NCI-H748 (cell line): Measurements from ENCODE around the gene APOO.
"Not testable (repeated sequence)": the region's sequence is repeated elsewhere in the genome, so short reads cannot be mapped to it uniquely, and the experiment has no call there.

ENCODE experiments used
- DNase-seq: peaks from one replicate; lab custom pipeline; 2025; ENCODE audit not compliant: unreplicated experiment; lab: John Stamatoyannopoulos, UW

Gene APOO

GRCh38 chrX:23904096-23904495, 3.6 kb downstream of the APOO start:
- DNase-seq: no peak

GRCh38 chrX:23902419-23902818, 5.3 kb downstream of the APOO start:
- peak; percentile 64 for DNase-seq

DNA sequence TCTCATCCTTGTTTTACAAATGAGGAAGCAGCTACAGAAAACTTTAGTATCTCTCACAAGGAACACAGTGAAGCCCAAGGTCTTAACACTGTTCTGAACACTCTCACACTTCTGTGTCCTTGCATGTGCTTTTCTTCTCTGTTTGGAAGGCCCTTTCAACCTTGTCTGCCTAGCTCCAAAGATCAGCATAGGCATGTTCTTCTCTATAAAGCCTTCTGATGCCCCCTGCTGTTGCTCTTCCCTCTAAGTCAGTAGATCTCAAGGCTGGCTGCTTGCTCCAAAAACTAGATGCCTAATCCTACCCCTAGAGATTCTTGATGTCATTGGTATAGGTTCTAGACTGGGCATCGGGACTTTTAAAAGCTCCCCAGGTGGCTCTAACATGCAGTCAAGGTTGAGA, 5.9 kb downstream of the APOO start:
- peak; percentile 77 for DNase-seq

DNA sequence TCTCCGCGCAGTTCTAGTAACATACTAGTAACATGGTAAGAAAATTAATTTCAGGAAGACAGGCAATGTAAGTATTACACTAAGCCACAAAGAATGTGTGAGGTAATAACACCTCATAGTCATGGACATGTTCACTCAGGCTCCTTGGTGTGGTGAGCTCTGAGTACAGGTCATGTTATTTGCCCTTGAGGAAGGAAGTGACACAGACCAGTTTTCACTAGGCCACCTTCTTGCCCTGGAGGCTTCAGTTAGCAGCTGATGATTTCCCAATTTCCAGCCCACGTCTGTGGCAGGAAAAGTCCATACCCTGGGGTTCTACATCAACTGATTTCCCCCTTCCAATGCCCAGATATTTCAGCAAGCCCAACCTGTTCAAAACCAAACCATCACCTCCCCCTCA, 6.7 kb downstream of the APOO start:
- no peak for DNase-seq

DNA sequence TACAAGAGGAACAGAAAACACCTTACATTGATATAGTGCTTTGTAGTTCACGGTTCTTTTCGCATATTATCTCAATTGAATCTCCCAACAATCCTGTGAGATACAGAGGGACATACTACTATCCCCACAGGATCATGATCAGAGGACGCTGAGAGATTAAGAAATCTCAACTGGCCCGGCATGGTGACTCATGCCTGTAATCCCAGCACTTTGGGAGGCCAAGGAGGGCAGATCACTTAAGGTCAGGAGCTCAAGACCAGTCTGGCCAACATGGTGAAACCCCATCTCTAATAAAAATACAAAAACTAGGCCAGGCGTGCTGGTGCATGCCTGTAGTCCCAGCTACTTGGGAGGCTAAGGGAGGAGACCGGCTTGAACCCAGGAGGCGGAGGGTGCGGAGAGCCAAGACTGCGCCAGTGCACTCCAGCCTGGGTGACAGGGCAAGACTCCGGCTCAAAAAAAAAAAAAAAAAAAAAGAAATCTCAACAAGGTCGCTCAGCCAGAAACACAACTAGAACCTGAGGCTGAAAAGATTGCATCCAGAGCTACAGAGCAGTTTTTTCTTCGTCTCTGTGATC, 7.4 kb downstream of the APOO start:
- DNase-seq: no peak

DNA sequence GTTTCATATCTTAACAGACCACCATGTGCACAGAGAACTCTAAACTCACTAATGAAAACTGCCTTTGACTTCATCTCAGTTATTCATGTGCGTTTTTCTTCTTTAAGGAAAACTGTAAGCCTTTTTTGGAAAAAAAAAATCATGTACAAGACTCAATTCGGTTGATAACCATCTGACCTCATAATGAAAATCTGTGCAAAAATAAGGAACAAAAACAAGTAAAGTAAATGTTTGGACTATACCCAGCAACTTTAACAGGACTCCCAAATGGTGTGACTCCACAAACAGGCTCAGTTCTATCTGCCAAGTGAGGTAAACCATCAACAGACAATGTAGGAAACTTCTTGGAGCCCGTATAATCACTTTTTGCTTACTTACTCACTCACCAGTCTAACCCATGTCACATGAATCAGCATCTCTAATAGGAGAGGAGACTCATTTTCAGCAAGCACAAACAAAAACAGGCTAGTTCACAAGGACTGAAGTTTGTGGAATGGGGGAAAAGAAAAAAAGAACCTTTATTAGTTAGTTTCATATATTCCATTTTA, 9.3 kb downstream of the APOO start:
- no peak for DNase-seq

DNA sequence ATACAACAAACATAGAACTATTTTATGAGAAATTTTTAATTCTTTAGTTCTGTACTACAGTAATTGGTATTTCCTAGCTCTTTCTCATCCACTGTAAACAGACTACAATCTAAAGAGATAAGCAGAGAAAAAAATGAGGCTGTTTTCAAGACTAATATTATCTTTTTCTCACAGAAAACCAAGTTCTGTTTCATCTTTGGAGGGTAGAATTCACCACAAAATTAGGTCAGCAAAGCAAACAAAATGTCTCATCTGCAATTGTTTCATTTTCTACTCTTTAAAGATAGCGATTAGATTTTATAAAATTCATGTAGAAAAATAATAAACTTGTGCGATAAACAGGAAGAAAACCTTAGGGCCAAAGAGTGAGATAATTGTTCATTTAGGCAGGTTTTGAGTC, 10.8 kb downstream of the APOO start:
- DNase-seq: no peak

DNA sequence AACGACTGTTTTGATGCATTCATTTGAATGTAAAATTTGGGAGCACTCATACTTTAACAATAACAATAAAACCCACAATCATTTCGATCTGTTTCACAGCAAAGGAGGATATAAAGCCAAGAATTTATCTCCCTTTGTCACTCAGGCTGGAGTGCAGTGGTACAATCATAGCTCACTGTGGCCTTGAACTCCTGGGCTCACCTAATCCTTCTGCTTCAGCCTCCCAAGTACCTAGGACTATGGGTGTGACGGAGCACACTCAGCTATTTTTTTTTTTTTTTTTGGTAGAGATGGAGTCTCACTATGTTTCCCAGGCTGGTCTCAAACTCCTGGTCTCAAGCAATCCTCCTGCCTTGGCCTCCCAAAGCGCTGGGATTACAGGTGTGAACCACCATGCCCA, 11.2 kb downstream of the APOO start:
- DNase-seq: not testable (repeated sequence)

DNA sequence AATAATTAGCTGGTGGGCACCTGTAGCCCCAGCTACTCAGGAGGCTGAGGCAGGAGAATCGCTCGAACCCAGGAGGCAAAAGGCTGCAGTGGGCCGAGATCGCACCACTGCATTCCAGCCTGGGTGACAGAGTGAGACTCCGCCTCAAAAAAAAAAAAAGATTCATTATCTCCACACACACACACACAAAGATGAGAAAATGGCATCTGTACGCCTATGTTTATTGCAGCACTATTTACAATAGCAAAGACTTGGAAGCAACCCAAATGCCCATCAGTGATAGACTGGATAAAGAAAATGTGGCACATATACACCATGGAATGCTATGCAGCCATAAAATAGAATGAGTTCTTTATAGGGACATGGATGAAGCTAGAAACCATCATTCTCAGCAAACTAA, 12.7 kb downstream of the APOO start:
- DNase-seq: not testable (repeated sequence)

- no peak for DNase-seq
These were observed 16.8 kb downstream of the APOO start for GRCh38 chrX:23890933-23891332.

- no peak for DNase-seq
These were observed 18.7 kb downstream of the APOO start for GRCh38 chrX:23888887-23889501.

GRCh38 chrX:23887918-23888317, 19.8 kb downstream of the APOO start:
- no peak for DNase-seq

DNA sequence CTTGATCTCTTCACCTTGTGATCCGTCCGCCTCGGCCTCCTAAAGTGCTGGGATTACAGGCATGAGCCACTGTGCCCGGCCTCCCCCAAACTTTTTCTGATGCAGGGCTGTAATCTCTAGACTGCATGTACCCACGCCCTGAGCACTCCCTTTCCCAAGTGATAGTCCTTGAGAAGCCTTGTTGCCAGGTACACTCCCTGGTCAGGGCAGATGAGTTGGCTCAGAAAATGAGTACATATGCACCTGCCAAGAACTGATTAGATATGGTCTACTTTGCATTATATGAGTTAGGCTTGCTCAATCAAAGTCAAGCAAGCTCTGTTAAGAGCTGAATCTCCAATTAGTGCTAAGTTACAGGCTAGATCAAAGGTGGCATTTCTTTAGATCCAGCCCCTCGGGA, 20.3 kb downstream of the APOO start:
- no peak for DNase-seq

DNA sequence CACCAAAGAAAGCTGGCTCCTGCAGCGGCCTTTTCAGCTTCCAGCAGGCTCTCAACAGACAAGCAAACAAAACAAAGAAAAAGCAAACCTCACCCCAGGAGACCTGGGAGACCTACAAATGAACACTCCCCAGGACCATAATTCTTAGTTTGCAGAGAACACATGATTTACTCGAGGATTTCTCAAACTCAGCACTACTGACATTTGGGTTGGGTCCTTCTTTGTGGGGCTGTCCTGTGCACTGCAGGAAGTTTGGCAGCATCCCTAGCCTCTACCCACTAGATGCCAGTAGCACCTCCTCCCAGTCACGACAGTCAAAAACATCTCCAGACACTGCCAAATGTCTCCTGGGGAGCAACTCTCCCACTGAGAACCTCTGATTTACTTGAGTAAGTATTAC, 21.9 kb downstream of the APOO start:
- DNase-seq: no peak

DNA sequence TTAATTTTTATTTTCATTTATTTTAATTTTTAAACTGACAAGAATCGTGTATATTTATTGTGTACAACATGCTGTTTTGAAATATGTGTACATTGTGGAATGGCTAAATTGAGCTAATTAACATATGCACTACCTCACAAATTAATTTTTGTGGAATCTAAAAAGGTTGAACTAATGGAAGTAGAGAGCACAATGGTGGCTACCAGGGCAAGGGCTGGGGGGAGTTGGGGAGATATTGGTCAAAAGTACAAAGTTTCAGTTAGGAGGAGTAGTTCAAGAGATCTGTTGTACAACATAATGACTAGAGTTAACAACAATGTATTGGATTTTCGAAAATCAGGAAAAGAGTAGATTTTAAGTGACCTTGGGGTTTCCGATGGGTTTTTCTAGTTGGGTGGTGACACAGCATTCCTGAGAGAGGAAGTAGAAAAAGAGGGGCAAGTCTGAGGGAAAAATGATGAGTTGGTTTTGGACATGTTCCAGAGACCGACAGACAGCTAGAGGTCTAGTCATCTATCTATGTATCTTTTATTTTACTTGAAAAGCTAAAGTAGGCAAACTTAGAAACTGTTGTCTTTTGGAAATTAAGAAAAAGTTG, 23.2 kb downstream of the APOO start:
- no peak for DNase-seq

DNA sequence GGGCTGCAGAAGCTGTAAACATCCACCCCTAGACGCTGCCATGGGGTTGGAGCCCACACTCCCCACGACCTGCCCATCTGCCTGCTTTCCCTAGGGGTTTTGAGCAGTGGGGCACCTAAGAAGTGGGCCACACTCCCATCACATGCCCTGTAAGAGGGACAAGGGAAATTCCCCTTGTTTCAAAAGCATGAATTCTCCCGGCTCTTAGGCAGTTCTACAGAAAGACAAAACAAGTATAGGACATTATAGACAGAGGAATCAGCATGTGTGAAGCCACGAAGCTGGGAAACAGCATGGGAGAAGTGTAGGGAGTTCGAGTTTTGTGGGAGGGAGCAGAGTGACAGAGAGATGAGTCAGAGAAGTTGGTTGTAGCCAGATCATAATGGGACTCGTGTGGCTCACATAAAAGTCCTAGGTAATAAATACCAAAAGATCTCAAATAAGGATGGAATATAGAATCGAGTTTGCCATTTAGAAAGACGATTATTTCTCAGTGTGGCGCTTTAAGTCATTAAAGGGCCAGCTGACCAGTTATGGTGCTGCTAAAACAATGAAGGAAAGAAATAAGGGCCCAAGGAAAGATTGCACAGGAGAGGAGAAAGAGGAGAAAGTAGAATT, 23.9 kb downstream of the APOO start:
- DNase-seq: no peak

- no peak for DNase-seq
These were observed 28.2 kb downstream of the APOO start for GRCh38 chrX:23879380-23880090.

GRCh38 chrX:23871905-23872546, 35.7 kb downstream of the APOO start:
- DNase-seq: no peak

- DNase-seq: no peak
These were observed 37.7 kb downstream of the APOO start for GRCh38 chrX:23870041-23870440.

DNA sequence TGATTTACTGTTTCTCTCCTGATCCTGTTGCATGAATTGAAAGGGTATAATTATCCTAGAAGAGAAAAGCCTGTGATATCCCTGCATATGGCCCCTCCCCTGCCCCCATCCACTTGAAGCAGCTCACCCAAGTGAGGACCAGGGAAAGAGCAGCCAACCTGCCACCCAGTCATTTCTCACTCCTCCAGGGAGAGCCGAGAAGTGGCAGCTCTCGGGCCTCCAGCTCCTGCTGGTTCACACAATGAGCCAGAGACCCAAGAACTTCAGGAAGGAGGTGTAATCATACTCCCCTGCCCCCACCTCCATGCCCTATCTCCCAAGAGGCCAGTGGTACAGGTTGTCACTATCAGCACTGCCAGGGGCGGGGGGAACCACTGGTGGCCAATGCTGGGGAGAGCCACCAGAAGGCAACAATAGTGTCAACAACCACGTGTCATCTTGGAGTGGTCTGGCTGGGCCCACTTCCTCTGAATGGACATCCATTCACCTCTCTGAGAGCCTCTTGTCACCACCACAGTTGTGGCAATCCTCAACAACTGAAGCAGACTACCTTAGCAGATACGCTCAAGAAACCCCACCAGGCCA, 42.9 kb downstream of the APOO start:
- no peak for DNase-seq

- not testable (repeated sequence) for DNase-seq
These were observed 45.8 kb downstream of the APOO start for GRCh38 chrX:23861952-23862351.
